Fibroblast of lung (primary cell): ENCODE measurements around the gene MYADML2.

Experiments used
- EZH2 ChIP-seq: IDR thresholded peaks from 2 replicates; pipeline ENCODE4 v1.5.1; 2012; ENCODE audit warnings: low read length, control low read depth, mild to moderate bottlenecking; ENCODE audit errors: missing control alignments
- TF ChIP-seq, protein P1 (sequence below), 2 donors: IDR thresholded peaks in 1 of 2; conservative IDR thresholded peaks in 1 of 2; 1 replicate in 1 of 2; 2 replicates in 1 of 2; pipeline ENCODE4 v1.5.1; 2011 to 2012; ENCODE audit warnings: low read length in 2 of 2, control low read depth in 1 of 2, inconsistent platforms in 1 of 2, low read depth in 1 of 2, mild to moderate bottlenecking in 1 of 2

DNA sequence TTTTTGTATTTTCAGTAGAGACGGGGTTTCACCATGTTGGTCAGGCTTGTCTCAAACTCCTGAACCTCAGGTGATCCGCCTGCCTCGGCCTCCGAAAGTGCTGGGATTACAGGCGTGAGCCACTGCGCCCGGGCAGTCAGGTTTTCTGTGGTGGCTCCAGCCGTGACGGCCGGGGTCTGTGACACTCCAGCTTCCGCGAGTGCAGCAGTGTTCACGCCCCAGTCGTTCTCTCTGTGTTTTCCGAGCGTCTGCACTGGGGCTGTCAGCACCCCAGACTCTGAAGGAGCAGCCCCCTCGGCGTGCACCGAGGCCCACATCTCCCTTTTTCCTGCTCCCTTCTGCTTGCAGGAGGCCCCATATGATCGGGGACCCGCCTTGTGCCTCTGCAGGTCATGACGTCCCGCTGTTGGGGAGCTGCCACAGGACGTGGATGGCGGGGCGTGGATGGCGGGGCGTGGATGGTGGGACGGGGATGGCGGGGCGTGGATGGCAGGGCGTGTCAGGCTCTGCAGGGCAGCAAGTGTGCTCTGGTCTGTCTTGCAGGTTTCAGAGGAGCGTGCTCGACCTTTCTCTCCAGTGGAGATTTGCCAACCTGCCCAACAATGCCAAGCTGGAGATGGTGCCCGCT is 36.1 kb upstream of the MYADML2 start:
- TF ChIP-seq EZH2, result no peak
- TF ChIP-seq, protein P1, sequence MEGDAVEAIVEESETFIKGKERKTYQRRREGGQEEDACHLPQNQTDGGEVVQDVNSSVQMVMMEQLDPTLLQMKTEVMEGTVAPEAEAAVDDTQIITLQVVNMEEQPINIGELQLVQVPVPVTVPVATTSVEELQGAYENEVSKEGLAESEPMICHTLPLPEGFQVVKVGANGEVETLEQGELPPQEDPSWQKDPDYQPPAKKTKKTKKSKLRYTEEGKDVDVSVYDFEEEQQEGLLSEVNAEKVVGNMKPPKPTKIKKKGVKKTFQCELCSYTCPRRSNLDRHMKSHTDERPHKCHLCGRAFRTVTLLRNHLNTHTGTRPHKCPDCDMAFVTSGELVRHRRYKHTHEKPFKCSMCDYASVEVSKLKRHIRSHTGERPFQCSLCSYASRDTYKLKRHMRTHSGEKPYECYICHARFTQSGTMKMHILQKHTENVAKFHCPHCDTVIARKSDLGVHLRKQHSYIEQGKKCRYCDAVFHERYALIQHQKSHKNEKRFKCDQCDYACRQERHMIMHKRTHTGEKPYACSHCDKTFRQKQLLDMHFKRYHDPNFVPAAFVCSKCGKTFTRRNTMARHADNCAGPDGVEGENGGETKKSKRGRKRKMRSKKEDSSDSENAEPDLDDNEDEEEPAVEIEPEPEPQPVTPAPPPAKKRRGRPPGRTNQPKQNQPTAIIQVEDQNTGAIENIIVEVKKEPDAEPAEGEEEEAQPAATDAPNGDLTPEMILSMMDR (conservative IDR thresholded peaks at IDR 0.05 in 1 of 2, IDR thresholded peaks at IDR 0.05 in 1 of 2; ENCODE audit: low read depth in 1 of 2, low read length in 2 of 2), result no peak
